Testis (tissue), 3 donors: ENCODE data around the gene VASH2. TPM values are rescaled to one million over a fixed set of nuclear protein-coding genes. Genes with fewer than 3 reads are reported as not detected.

Source experiments
- DNase-seq: peaks from one replicate; pipeline ENCODE4 v3.0.0-alpha.2; 2019
- H3K27ac ChIP-seq, 2 donors: fragments of 200-600 bp; sonication (generic); one replicate each; pipeline ENCODE4 v1.5.1; 2019
- H3K27me3 ChIP-seq: fragments of 200-600 bp; sonication (generic); one replicate; pipeline ENCODE4 v1.5.1; 2019
- H3K36me3 ChIP-seq: fragments of 200-600 bp; sonication (generic); one replicate; pipeline ENCODE4 v1.5.1; 2017; ENCODE audit warnings: low read depth; ENCODE audit errors: missing control alignments
- H3K4me1 ChIP-seq: fragments of 200-600 bp; sonication (generic); one replicate; pipeline ENCODE4 v1.5.1; 2019
- H3K4me3 ChIP-seq, 2 donors: fragments of 200-600 bp; sonication (generic); one replicate each; pipeline ENCODE4 v1.5.1; 2017 to 2019
- H3K9me3 ChIP-seq: fragments of 200-600 bp; sonication (generic); one replicate; pipeline ENCODE4 v1.5.1; 2017
- CTCF ChIP-seq, 3 experiments: fragments of 450-650 bp in 2 of 3; fragments of 200-600 bp in 1 of 3; sonication (generic) in 1 of 3; IDR thresholded peaks; one replicate each; pipeline ENCODE4 v1.5.1; 2016 to 2019; ENCODE audit warnings: antibody characterized with exemption in 3 of 3, mild to moderate bottlenecking in 2 of 3, moderate library complexity in 1 of 3
- POLR2A ChIP-seq: fragments of 450-650 bp; IDR thresholded peaks from one replicate; pipeline ENCODE4 v1.6.1; 2017; ENCODE audit warnings: antibody characterized with exemption, mild to moderate bottlenecking, moderate library complexity
- WGBS, 2 donors: methylation state at CpG; one replicate each; pipeline ENCODE4 v1.1.5; 2018; 5-methylcytosine and 5-hydroxymethylcytosine counted together
- intact Hi-C: fragments of 100-400 bp; cut with DNase I; formaldehyde crosslinking; loops from one replicate; pipeline ENCODE4 v1.15.1; 2023; ENCODE audit warnings: low total_unique reads
- polyA plus RNA-seq: library from polyadenylated mRNA; stranded (reverse); fragments of 350-450 nt; fragmentation: Illumina TruSeq; extraction: RNeasy Lipid Tissue Mini Kit (QIAGEN cat#74804); gene quantifications from one replicate; pipeline ENCODE4 v1.2.3, GENCODE V29; 2014; ENCODE audit warnings: low read depth, low replicate concordance; ENCODE audit not compliant: insufficient read depth
- total RNA-seq, 2 donors: library from RNA; depleted of rRNA; stranded (reverse); fragments of >200 nt; gene quantifications; one replicate each; pipeline ENCODE4 v1.2.3, GENCODE V29; 2016

The VASH2 gene
- total and polyA plus RNA-seq, 3 donors from 2014 or later: 9.5 to 30.9 (median 18.0) TPM

DNA sequence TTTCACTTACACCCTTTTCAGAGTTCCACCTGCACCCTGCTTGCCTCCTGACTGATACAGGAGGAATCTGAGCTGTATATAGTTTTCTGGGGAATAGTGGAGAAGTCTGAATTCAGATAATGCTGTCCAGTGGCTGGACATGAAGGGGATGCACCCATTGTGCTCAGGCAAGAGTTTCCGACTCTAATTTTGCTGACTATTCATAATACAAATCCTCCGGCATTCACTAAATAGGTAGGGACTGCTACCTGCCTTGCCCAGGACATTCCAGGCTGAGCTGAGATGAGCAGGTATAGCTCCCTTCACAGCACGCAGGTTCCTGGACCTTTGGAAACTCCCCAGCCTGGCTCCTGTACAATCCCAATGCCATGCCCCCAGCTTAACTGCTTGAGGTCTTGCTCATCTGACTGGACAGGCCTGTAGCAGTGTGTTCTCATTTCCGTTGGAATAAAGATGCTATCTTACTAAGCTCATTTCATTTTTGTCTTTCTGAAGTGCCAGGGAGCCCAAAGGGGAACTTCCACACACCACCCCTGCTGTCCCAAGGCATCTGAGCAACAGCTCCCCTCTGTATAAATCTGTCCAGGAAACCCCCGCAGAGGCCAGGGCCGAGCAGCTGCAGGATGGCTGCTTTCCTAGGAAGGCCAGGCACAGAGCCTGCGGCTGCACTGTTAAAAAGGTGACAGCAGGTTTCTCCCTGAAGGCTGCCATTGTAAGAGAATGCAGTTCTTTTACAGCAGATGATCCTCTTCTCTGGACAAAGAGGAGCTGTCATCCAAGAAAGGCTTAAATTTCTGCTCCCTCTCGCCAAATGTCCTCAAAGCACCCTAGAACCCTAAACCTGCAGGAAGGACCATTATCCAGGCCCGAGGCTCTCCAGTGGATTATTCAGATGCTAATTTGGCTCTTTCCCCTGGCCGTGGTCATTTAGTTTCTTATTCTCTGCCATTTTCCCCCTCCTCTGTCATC lies 21.7 kb upstream of the VASH2 start:
- Histone ChIP-seq H3K36me3 (no peaks in the 10 kb centered on the region), H3K27ac (no peak overlapping the region), H3K9me3 (no peaks in the 10 kb centered on the region), H3K27me3 (no peaks in the 10 kb centered on the region), H3K4me1 (peaks cover 4% of the 10 kb centered on the region), H3K4me3 (no peak overlapping the region)
- no peak for TF ChIP-seq CTCF (IDR thresholded peaks at IDR 0.05)
- TF ChIP-seq POLR2A: no peak
- WGBS, 2 donors: 70 to 73% methylated on average over 10 of the region's 10 CpGs
- DNase-seq: no peak
- intact Hi-C loops: no loop called here

- no peak for DNase-seq
- H3K27me3 ChIP-seq: no peaks in the 10 kb centered on the region
- no peak for TF ChIP-seq CTCF (IDR thresholded peaks at IDR 0.05)
- TF ChIP-seq POLR2A: no peak
- no peak overlapping the region for H3K27ac ChIP-seq
- no peaks in the 10 kb centered on the region for H3K4me1 ChIP-seq
- H3K4me3 ChIP-seq: no peak overlapping the region
- no peaks in the 10 kb centered on the region for H3K36me3 ChIP-seq
- 84% methylated on average over 10 of the region's 10 CpGs for WGBS, 2 donors
- intact Hi-C loops: no loop called here
- H3K9me3 ChIP-seq: no peaks in the 10 kb centered on the region
Measured at GRCh38 chr1:212930986-212931678, 19.2 kb upstream of the VASH2 start.

DNA sequence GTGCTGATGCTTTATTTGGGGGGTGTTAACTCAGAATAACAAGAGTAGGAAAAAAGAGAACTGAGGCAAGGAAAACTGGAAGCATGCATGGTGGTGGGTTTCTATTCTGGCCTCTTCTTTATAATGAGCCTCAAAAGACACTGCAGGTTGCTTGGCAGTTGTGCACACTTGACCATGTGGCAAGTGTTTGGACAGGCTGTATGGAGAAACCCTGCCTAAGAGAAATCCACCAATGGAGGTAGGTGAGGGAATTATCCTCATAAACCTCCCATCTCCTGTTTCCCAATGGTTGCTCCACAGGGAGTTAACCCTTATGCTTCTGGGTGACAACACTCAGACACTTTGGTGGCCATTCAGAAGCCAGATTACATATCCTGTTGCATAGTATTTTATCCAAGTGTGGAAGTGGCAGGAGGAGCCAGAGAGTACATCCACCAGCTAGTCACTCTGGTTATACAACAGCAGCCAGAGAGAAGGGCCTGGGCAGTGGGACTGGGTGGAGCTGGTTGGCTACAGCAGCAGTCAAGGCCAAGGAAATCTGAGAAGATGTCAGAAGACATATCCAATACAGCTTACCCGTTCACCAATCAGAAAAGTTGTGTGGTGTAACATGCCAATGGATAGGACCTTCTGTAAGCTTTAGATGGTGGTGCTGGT lies 16.4 kb upstream of the VASH2 start:
- WGBS, 2 donors: 73 to 86% methylated on average over 1 of the region's 1 CpG
- TF ChIP-seq CTCF (IDR thresholded peaks at IDR 0.05) (no peak), POLR2A (no peak)
- no peak for DNase-seq
- Histone ChIP-seq H3K36me3 (no peaks in the 10 kb centered on the region), H3K4me1 (no peaks in the 10 kb centered on the region), H3K27me3 (no peaks in the 10 kb centered on the region), H3K4me3 (no peak overlapping the region), H3K9me3 (no peaks in the 10 kb centered on the region), H3K27ac (no peak overlapping the region)
- intact Hi-C loops: no loop called here

DNA sequence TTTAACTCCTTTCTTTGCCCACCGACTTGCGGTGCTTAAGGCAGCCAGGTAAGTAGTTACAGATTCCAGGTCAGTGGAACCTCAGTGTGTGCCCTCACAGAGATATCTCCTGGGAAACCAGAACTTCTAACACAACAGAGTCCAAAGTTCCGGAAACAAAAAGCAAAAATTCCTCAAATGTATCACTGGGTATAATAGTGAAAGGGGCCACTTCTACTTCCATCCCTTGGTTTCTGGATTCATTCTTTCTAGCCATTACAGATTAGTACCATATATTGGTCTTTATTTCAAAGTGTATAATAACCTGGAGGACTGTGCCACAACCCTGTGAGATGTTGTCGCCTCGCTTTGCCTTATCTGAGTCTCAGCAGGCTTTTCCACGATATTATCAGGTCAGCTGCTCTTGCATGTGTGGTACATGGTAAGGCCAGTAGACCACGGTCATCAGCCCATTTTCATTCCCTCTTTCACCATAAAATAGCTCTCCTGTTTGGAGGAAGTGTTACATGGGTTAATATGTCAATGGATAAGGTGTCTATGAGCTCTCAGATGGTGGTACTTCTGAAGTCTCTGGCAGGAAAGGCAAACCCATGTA lies 14.9 kb upstream of the VASH2 start:
- WGBS, 2 donors: 90 to 94% methylated on average over 7 of the region's 7 CpGs
- no peaks in the 10 kb centered on the region for H3K27me3 ChIP-seq
- no peak overlapping the region for H3K27ac ChIP-seq
- no peaks in the 10 kb centered on the region for H3K9me3 ChIP-seq
- TF ChIP-seq POLR2A (no peak), CTCF (IDR thresholded peaks at IDR 0.05) (no peak)
- H3K4me3 ChIP-seq: no peak overlapping the region
- H3K36me3 ChIP-seq: no peaks in the 10 kb centered on the region
- intact Hi-C loops: no loop called here
- H3K4me1 ChIP-seq: no peaks in the 10 kb centered on the region
- DNase-seq: no peak
